ENCODE results near the gene CDC25A.

GRCh38 chr3:48129921-48130320 is 58.3 kb downstream of the CDC25A start:
- TF ChIP-seq EZH2phosphoT487 (IDR thresholded peaks at IDR 0.05; ENCODE audit: borderline replicate concordance, low read length) (no peak), CTCF (IDR thresholded peaks at IDR 0.05; ENCODE audit: low read depth, low read length, poor library complexity, severe bottlenecking) (no peak)

Measured in DOHH2 (cell line).